HCT116 (cell line): ENCODE measurements around the gene SCP2. TPM values are rescaled to one million over a fixed set of nuclear protein-coding genes. Genes with fewer than 3 reads are reported as not detected.

Experiments
- ATAC-seq: fragments of 200-7000 bp; cut with Tn5 transposase; 2 replicates; pipeline ENCODE4 v1.9.1; 2020; ENCODE audit warnings: mild to moderate bottlenecking, moderate library complexity
- BruUV-seq: library from RNA; stranded (reverse); fragments of 400-500 nt; replicated peaks from 2 replicates; lab custom pipeline; 2021; lab: Mats Ljungman, UMichigan
- CTCF ChIA-PET: fragments of 300-600 bp; sonication (Branson Sonifier 250); formaldehyde crosslinking; loops from one replicate; lab custom pipeline; 2021; ENCODE audit warnings: antibody characterized with exemption; lab: Charles Lee
- POLR2A ChIA-PET: fragments of 300-600, 350-600 bp; sonication (Branson Sonifier 250); formaldehyde crosslinking; loops from one replicate; lab custom pipeline; 2021; ENCODE audit warnings: antibody characterized with exemption; lab: Charles Lee
- RAD21 ChIA-PET, 2 experiments: fragments of 300-600 bp; sonication (Branson Sonifier 250); formaldehyde crosslinking; loops; one replicate each; lab custom pipeline; 2023; ENCODE audit warnings: low total read pairs in 2 of 2; ENCODE audit not compliant: uncharacterized antibody in 2 of 2, unreplicated experiment in 2 of 2, low non-redundant PET in 1 of 2; lab: Charles Lee
- DNase-seq: peaks from one replicate; pipeline ENCODE4 v3.0.0-alpha.2; 2010; ENCODE audit warnings: low read depth, low spot score
- H2AFZ ChIP-seq: fragments of 200-600 bp; shearing (Covaris generic), sonication (generic); 2 replicates; pipeline ENCODE4 v1.6.1; 2017; ENCODE audit warnings: low read depth, mixed run types, mixed read lengths, antibody characterized with exemption, low read length; ENCODE audit not compliant: poor library complexity, severe bottlenecking
- H3K27ac ChIP-seq: 2 replicates; pipeline ENCODE4 v1.5.1; 2012; ENCODE audit warnings: low read depth, low read length
- H3K27me3 ChIP-seq: fragments of 200-600 bp; sonication (generic); 2 replicates; pipeline ENCODE4 v1.6.1; 2016; ENCODE audit warnings: mixed run types, low read length, mixed read lengths; ENCODE audit not compliant: insufficient read depth
- H3K36me3 ChIP-seq, 2 experiments: fragments of 200-500 bp in 1 of 2; fragments of 200-600 bp in 1 of 2; sonication (Bioruptor generic) in 1 of 2; sonication (generic) in 1 of 2; 2 replicates each; pipeline versions ENCODE4 v1.5.1 to v1.6.1; 2014 to 2016; ENCODE audit warnings: low read length in 2 of 2, inconsistent platforms in 1 of 2, mixed read lengths in 1 of 2, mixed run types in 1 of 2; ENCODE audit not compliant: insufficient read depth in 2 of 2, control insufficient read depth in 1 of 2
- H3K4me1 ChIP-seq, 2 experiments: fragments of 200-600 bp in 1 of 2; sonication (generic) in 1 of 2; 2 replicates each; pipeline versions ENCODE4 v1.5.1 to v1.6.1; 2012 to 2017; ENCODE audit warnings: low read length in 2 of 2, inconsistent platforms in 1 of 2, mild to moderate bottlenecking in 1 of 2, mixed read lengths in 1 of 2, mixed run types in 1 of 2, moderate library complexity in 1 of 2; ENCODE audit not compliant: insufficient read depth in 2 of 2, control insufficient read depth in 1 of 2
- H3K4me2 ChIP-seq: fragments of 200-600 bp; sonication (generic); 2 replicates; pipeline ENCODE4 v1.6.1; 2017; ENCODE audit warnings: mixed run types, low read length, mixed read lengths
- H3K4me3 ChIP-seq, 2 experiments: fragments of 200-600 bp in 1 of 2; sonication (generic) in 1 of 2; replicated peaks in 1 of 2; 2 replicates each; pipeline ENCODE4 v1.5.1; 2011 to 2016; ENCODE audit warnings: low read length in 2 of 2, control low read depth in 1 of 2, low read depth in 1 of 2, mild to moderate bottlenecking in 1 of 2, mixed read lengths in 1 of 2, mixed run types in 1 of 2
- H3K79me2 ChIP-seq: fragments of 200-600 bp; sonication (generic); 2 replicates; pipeline ENCODE4 v1.6.1; 2017; ENCODE audit warnings: mild to moderate bottlenecking, mixed run types, low read length, moderate library complexity, mixed read lengths; ENCODE audit not compliant: insufficient read depth
- H3K9ac ChIP-seq: fragments of 200-600 bp; sonication (generic); 2 replicates; pipeline ENCODE4 v1.6.1; 2016; ENCODE audit warnings: low read length, mixed read lengths
- H3K9me2 ChIP-seq: fragments of 200-600 bp; sonication (generic), shearing (Covaris generic); 2 replicates; pipeline ENCODE4 v1.6.1; 2017; ENCODE audit warnings: mixed run types, mild to moderate bottlenecking, moderate library complexity; ENCODE audit not compliant: insufficient read depth
- H3K9me3 ChIP-seq, 2 experiments: fragments of 200-500 bp in 1 of 2; fragments of 200-600 bp in 1 of 2; sonication (Bioruptor generic) in 1 of 2; sonication (generic) in 1 of 2; 2 replicates each; pipeline ENCODE4 v1.6.1; 2014 to 2017; ENCODE audit warnings: low read length in 2 of 2, mixed read lengths in 2 of 2, inconsistent platforms in 1 of 2, low read depth in 1 of 2, mild to moderate bottlenecking in 1 of 2, mixed run types in 1 of 2, moderate library complexity in 1 of 2; ENCODE audit not compliant: control insufficient read depth in 1 of 2, insufficient read depth in 1 of 2
- H4K20me1 ChIP-seq: fragments of 200-600 bp; sonication (generic), shearing (Covaris generic); 2 replicates; pipeline ENCODE4 v1.6.1; 2017; ENCODE audit warnings: mixed run types, mild to moderate bottlenecking, moderate library complexity; ENCODE audit not compliant: insufficient read depth
- ATF3 ChIP-seq: IDR thresholded peaks from 2 replicates; pipeline ENCODE4 v1.6.1; 2012
- CBX3 ChIP-seq: IDR thresholded peaks from 2 replicates; pipeline ENCODE4 v1.6.1; 2012; ENCODE audit warnings: low read depth
- CTCF ChIP-seq, 3 experiments: fragments of 200-600 bp in 1 of 3; sonication (generic) in 1 of 3; IDR thresholded peaks in 2 of 3; conservative IDR thresholded peaks in 1 of 3; 2 replicates each; pipeline ENCODE4 v1.5.1; 2012 to 2017; ENCODE audit warnings: low read depth in 2 of 3, low read length in 2 of 3, antibody characterized with exemption in 1 of 3, borderline replicate concordance in 1 of 3, control low read depth in 1 of 3, mild to moderate bottlenecking in 1 of 3, mixed read lengths in 1 of 3, mixed run types in 1 of 3, moderate library complexity in 1 of 3; ENCODE audit not compliant: insufficient read depth in 1 of 3
- EZH2 ChIP-seq: fragments of 200-600 bp; sonication (generic); IDR thresholded peaks from 2 replicates; pipeline ENCODE4 v1.6.1; 2017; ENCODE audit warnings: antibody characterized with exemption, mixed run types
- EZH2phosphoT487 ChIP-seq: fragments of 200-600 bp; IDR thresholded peaks from 2 replicates; pipeline ENCODE4 v1.6.1; 2018; ENCODE audit warnings: antibody characterized with exemption, borderline replicate concordance
- FOSL1 ChIP-seq: IDR thresholded peaks from 2 replicates; pipeline ENCODE4 v1.6.1; 2012; ENCODE audit warnings: low read depth
- JUND ChIP-seq: IDR thresholded peaks from 2 replicates; pipeline ENCODE4 v1.6.1; 2012
- RAD21 ChIP-seq: IDR thresholded peaks from 2 replicates; pipeline ENCODE4 v1.6.1; 2012; ENCODE audit warnings: low read depth, mild to moderate bottlenecking
- REST ChIP-seq: IDR thresholded peaks from 2 replicates; pipeline ENCODE4 v1.6.1; 2012; ENCODE audit warnings: low read depth
- SIN3A ChIP-seq: IDR thresholded peaks from 2 replicates; pipeline ENCODE4 v1.6.1; 2012; ENCODE audit warnings: low read depth
- SP1 ChIP-seq: IDR thresholded peaks from 2 replicates; pipeline ENCODE4 v1.6.1; 2012; ENCODE audit warnings: low read depth
- TCF7L2 ChIP-seq: IDR thresholded peaks from 2 replicates; pipeline ENCODE4 v1.7.0; 2011; ENCODE audit warnings: borderline replicate concordance, inconsistent platforms; ENCODE audit not compliant: insufficient read depth, insufficient read length; ENCODE audit errors: extremely low read depth
- YY1 ChIP-seq: IDR thresholded peaks from 2 replicates; pipeline ENCODE4 v1.6.1; 2011; ENCODE audit warnings: low read length, low read depth, moderate library complexity, mild to moderate bottlenecking; ENCODE audit not compliant: insufficient replicate concordance; ENCODE audit errors: extremely low read depth
- intact Hi-C: fragments of 100-400 bp; cut with micrococcal nuclease; formaldehyde crosslinking; loops from 2 replicates; pipeline ENCODE4 v1.10.0; 2022
- total RNA-seq: library from RNA; stranded (reverse); gene quantifications from one replicate; pipeline ENCODE4 v1.2.1, GENCODE V29; 2021; ENCODE audit not compliant: unreplicated experiment

Gene SCP2
- total RNA-seq, 1 experiment from 2014 or later: 62.0 TPM

GRCh38 chr1:53073868-53074311 lies 146.8 kb downstream of the SCP2 start:
- ATAC-seq (no peak), DNase-seq (no peak)
- POLR2A ChIA-PET: no interaction called here
- Histone ChIP-seq H3K9me3 (no peaks in the 10 kb centered on the region), H3K79me2 (no peaks in the 10 kb centered on the region), H3K27ac (no peak overlapping the region), H4K20me1 (no peaks in the 10 kb centered on the region), H3K9ac (no peak overlapping the region), H3K36me3 (no peaks in the 10 kb centered on the region), H3K4me2 (no peak overlapping the region), H3K27me3 (no peaks in the 10 kb centered on the region), H3K4me3 (no peak overlapping the region), H3K4me1 (no peaks in the 10 kb centered on the region), H2AFZ (no peak overlapping the region), H3K9me2 (no peaks in the 10 kb centered on the region)
- BruUV-seq: no TSS peak
- intact Hi-C loops: no loop called here
- TF ChIP-seq CBX3 (no peak), TCF7L2 (no peak), SP1 (no peak), EZH2phosphoT487 (no peak), SIN3A (no peak), FOSL1 (no peak), EZH2 (no peak), REST (no peak), JUND (no peak), YY1 (no peak), ATF3 (no peak), RAD21 (no peak), CTCF (IDR thresholded peaks at IDR 0.05 in 2 of 3, conservative IDR thresholded peaks at IDR 0.05 in 1 of 3; ENCODE audit: borderline replicate concordance in 1 of 3, insufficient read depth in 1 of 3, low read depth in 2 of 3, low read length in 2 of 3) (no peak)
- CTCF ChIA-PET: no interaction called here
- RAD21 ChIA-PET: no interaction called here
